HG03460 (cell line): ENCODE measurements around the gene NGF.
"Not testable (repeated sequence)": the region's sequence is repeated elsewhere in the genome, so short reads cannot be mapped to it uniquely, and the experiment has no call there.

Experiments used
- ATAC-seq: cut with Tn5 transposase; IDR thresholded peaks from one replicate; pipeline ENCODE4 v1.9.1; 2021; ENCODE audit not compliant: unreplicated experiment

NGF gene

GRCh38 chr1:115310581-115311473 is 27.2 kb downstream of the NGF start:
- ATAC-seq = no peak

- not testable (repeated sequence) for ATAC-seq
These were observed 28.5 kb downstream of the NGF start for GRCh38 chr1:115309504-115309903.

- ATAC-seq = no peak
These were observed 29.1 kb downstream of the NGF start for GRCh38 chr1:115308969-115309368.

GRCh38 chr1:115307661-115308060 is 30.4 kb downstream of the NGF start:
- ATAC-seq = no peak

GRCh38 chr1:115306146-115306545 is 31.9 kb downstream of the NGF start:
- ATAC-seq = no peak

- no peak for ATAC-seq
These were observed 34.7 kb downstream of the NGF start for GRCh38 chr1:115303364-115303763.

- ATAC-seq = no peak
These were observed 35.6 kb downstream of the NGF start for GRCh38 chr1:115302390-115302961.

GRCh38 chr1:115301438-115302020 is 36.5 kb downstream of the NGF start:
- no peak for ATAC-seq

GRCh38 chr1:115300087-115300876 is 37.8 kb downstream of the NGF start:
- no peak for ATAC-seq

GRCh38 chr1:115299266-115299665 is 38.8 kb downstream of the NGF start:
- no peak for ATAC-seq

- ATAC-seq = peak; percentile 67
These were observed 41.1 kb downstream of the NGF start for GRCh38 chr1:115296981-115297380.

GRCh38 chr1:115295904-115296696 is 41.9 kb downstream of the NGF start:
- ATAC-seq = no peak

- no peak for ATAC-seq
These were observed 44.1 kb downstream of the NGF start for GRCh38 chr1:115293899-115294298.

GRCh38 chr1:115293006-115293405 is 45.0 kb downstream of the NGF start:
- no peak for ATAC-seq

GRCh38 chr1:115291741-115292140 is 46.3 kb downstream of the NGF start:
- ATAC-seq = no peak

- no peak for ATAC-seq
These were observed 48.1 kb downstream of the NGF start for GRCh38 chr1:115289940-115290339.

GRCh38 chr1:115288591-115289198 is 49.4 kb downstream of the NGF start:
- ATAC-seq = no peak

- no peak for ATAC-seq
These were observed 51.4 kb downstream of the NGF start for GRCh38 chr1:115286431-115287205.

GRCh38 chr1:115284209-115284608 is 53.8 kb downstream of the NGF start:
- no peak for ATAC-seq
